Heart right ventricle (tissue), 16 donors: Measurements from ENCODE around the gene PIK3C2G. TPM values are rescaled to one million over a fixed set of nuclear protein-coding genes. Genes with fewer than 3 reads are reported as not detected.

Experiments
- ATAC-seq, 8 donors: fragments of 200-7000 bp; cut with Tn5 transposase; one replicate each; pipeline ENCODE4 v1.9.1; 2020; ENCODE audit warnings: mild to moderate bottlenecking in 8 of 8, moderate library complexity in 8 of 8, moderate number of reproducible peaks in 1 of 8
- DNase-seq, 2 donors: peaks; one replicate each; pipeline ENCODE4 v3.0.0-alpha.2; 2020
- H3K27ac ChIP-seq, 10 donors: fragments of 200-600 bp; sonication (generic) in 2 of 10; one replicate each; pipeline versions ENCODE4 v1.5.0 to v1.8.0; 2020 to 2022; ENCODE audit warnings: mild to moderate bottlenecking in 3 of 10
- H3K27me3 ChIP-seq, 7 donors: fragments of 200-600 bp; one replicate each; pipeline ENCODE4 v1.8.0; 2021 to 2022; ENCODE audit warnings: mild to moderate bottlenecking in 2 of 7
- H3K36me3 ChIP-seq, 9 donors: fragments of 200-600 bp; sonication (generic) in 1 of 9; one replicate each; pipeline versions ENCODE4 v1.5.0 to v1.8.0; 2020 to 2022; ENCODE audit warnings: mild to moderate bottlenecking in 2 of 9
- H3K4me1 ChIP-seq, 9 donors: fragments of 200-600 bp; sonication (generic) in 1 of 9; one replicate each; pipeline versions ENCODE4 v1.5.0 to v1.8.0; 2020 to 2022; ENCODE audit warnings: mild to moderate bottlenecking in 4 of 9
- H3K4me3 ChIP-seq, 10 donors: fragments of 200-600 bp; sonication (generic) in 2 of 10; one replicate each; pipeline versions ENCODE4 v1.5.0 to v1.8.0; 2020 to 2022; ENCODE audit warnings: mild to moderate bottlenecking in 7 of 10, moderate library complexity in 2 of 10
- H3K9me3 ChIP-seq, 11 donors: fragments of 200-600 bp in 10 of 11; sonication (generic) in 2 of 11; one replicate each; pipeline versions ENCODE4 v1.5.0 to v1.8.0; 2013 to 2022; ENCODE audit warnings: mild to moderate bottlenecking in 2 of 11, control low read depth in 1 of 11, moderate library complexity in 1 of 11
- CTCF ChIP-seq, 9 donors: fragments of 200-600 bp; sonication (generic) in 2 of 9; IDR thresholded peaks; one replicate each; pipeline versions ENCODE4 v1.5.0 to v1.8.0; 2021 to 2022; ENCODE audit warnings: antibody characterized with exemption in 9 of 9, mild to moderate bottlenecking in 5 of 9, moderate library complexity in 1 of 9
- WGBS, 2 donors: extraction: QIAGEN DNeasy Blood & Tissue Kit; methylation state at CpG; one replicate each; pipeline ENCODE4 v1.1.7; 2013; ENCODE audit warnings: inconsistent platforms in 1 of 2; 5-methylcytosine and 5-hydroxymethylcytosine counted together
- intact Hi-C, 10 donors: fragments of 100-400 bp; cut with DNase I; formaldehyde crosslinking; loops; one replicate each; pipeline versions ENCODE4 v1.11.1 to v1.14.2; 2022
- polyA plus RNA-seq, 2 donors: library from polyadenylated mRNA; stranded (reverse); fragments of 200-250 nt; gene quantifications; one replicate each; pipeline ENCODE4 v1.2.3, GENCODE V29; 2013
- total RNA-seq, 10 donors: library from RNA; stranded (reverse); fragmentation: NEBNext Ultra II Directional in 3 of 10; extraction: Animal tissue kit (Norgen Biotek cat#: 25700) in 3 of 10; gene quantifications; one replicate each; pipeline versions ENCODE4 v1.2.1 to v1.2.4, GENCODE V29; 2021 to 2023
- donor health status: Arrhythmogenic right ventricular cardiomyopathy.
- donor health status: ischemic (EF 13 %, LVEDD 7.1; RV severe dilation, severe dysfunction).
- donor health status: healthy with polysubstance abuse.
- donor health status: DM: no; HTN: yes; CAD: no.
- donor health status: DM: no; HTN: no; CAD: no.
- donor health status: ischemic (EF 25% LVEDD 6.9; RV normal size, moderate dysfunction).
- donor health status: ischemic (EF 25% LVEDD 5.7; RV mildly dilated, moderate dysfunction).
- donor health status: healthy.
- donor health status: DM: yes; HTN: yes; CAD: no.
- donor health status: Ischemic cardiomyopathy.
- donor health status: ischemic (EF 35%, LVEDD 5.7; RV mildly dilated, moderate dysfunction).
- donor health status: nonischemic (EF 11% LVEDD 7.7; RV severe dilation, severe dysfunction).
- donor health status: DM: yes; HTN: yes; CAD: no.
- donor health status: PGD.
- donor health status: ischemic (EF 29% LVEDD 5.4; RV normal size, mild dysfunction).
- donor health status: nonischemic (EF 23%, LVEDD 6.1; RV moderate dilation, normal function).

The PIK3C2G gene
- total and polyA plus RNA-seq, 12 donors, result not detected

DNA sequence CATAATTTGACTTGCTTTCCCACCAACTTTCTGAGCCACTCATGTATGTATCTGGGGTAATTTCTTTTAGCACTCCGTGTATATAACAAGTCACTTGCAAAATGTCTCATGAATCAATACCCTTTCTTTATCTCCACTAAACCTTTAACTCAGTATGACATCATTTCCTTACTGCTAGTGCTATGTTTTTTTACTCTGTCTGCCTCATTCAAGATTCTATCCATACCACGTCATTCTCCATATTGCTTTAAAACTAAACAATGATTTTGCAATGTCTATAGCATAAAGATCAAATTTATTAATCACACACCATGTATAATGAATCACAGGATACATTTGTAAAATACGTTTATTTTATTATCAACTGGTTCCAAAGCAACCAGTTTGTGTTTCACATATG is 178.2 kb downstream of the PIK3C2G start:
- DNase-seq (no peak), ATAC-seq (no peak)
- no peaks in the 10 kb centered on the region for H3K36me3 ChIP-seq
- no peak overlapping the region for H3K4me3 ChIP-seq
- intact Hi-C loops, result loop anchor here in 3 of 10 donors (10.0 kb wide), 3 partner anchors 685 to 845 kb away; partner anchors contain the start of gene PLEKHA5 (in 1 of the 3)
- no peaks in the 10 kb centered on the region for H3K27me3 ChIP-seq
- H3K4me1 ChIP-seq, result no peaks in the 10 kb centered on the region
- no peak for TF ChIP-seq CTCF (IDR thresholded peaks at IDR 0.05)
- 69 to 77% methylated on average over 3 of the region's 3 CpGs for WGBS, 2 donors
- no peaks in the 10 kb centered on the region for H3K9me3 ChIP-seq
- no peak overlapping the region for H3K27ac ChIP-seq

GRCh38 chr12:18443768-18444437 is 182.6 kb downstream of the PIK3C2G start:
- no peaks in the 10 kb centered on the region for H3K4me1 ChIP-seq
- no peak for TF ChIP-seq CTCF (IDR thresholded peaks at IDR 0.05)
- H3K4me3 ChIP-seq, result no peak overlapping the region
- H3K9me3 ChIP-seq, result peaks cover 0 to under 1% (median 0%) of the 10 kb centered on the region in 11 donors
- no peak overlapping the region for H3K27ac ChIP-seq
- ATAC-seq (no peak), DNase-seq (no peak)
- 78 to 81% methylated on average over 5 of the region's 5 CpGs for whole genome bisulfite sequencing, 2 donors
- no peaks in the 10 kb centered on the region for H3K36me3 ChIP-seq
- intact Hi-C loops, result no loop called here
- H3K27me3 ChIP-seq, result no peaks in the 10 kb centered on the region

DNA sequence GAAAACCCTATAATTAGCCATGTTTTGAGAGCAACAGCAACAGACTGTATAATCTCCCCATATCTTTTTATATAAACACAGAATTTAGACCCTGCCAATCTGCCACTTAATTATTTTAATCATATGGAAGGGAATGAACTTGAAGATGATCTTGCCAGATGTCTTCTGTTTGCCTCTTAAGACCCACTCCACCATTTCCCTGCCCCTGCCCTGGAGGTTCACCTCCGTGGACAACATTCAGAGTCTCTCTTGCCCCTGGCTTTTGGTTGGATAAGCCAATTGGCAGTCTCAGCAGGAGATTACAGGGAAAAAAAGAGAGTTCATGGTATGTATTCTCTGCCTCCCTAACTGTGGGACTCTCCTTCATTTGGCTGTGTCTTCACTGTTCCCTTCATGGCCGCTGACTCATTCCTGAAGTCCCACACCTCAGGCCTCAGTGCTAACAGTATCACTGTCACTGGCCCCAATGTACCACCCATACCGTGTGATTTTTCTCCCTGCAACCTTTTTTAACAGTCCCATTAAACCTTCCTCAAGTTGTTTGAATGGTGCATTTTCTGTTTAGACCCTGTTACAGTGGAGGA is 184.8 kb downstream of the PIK3C2G start:
- DNase-seq (no peak), ATAC-seq (no peak)
- Histone ChIP-seq H3K27ac (no peak overlapping the region), H3K36me3 (no peaks in the 10 kb centered on the region), H3K9me3 (peaks cover 0 to 18% (median 0%) of the 10 kb centered on the region in 11 donors), H3K27me3 (no peaks in the 10 kb centered on the region), H3K4me1 (no peaks in the 10 kb centered on the region), H3K4me3 (no peak overlapping the region)
- 62 to 64% methylated on average over 3 of the region's 3 CpGs for WGBS, 2 donors
- TF ChIP-seq CTCF (IDR thresholded peaks at IDR 0.05), result no peak
- intact Hi-C loops, result no loop called here

DNA sequence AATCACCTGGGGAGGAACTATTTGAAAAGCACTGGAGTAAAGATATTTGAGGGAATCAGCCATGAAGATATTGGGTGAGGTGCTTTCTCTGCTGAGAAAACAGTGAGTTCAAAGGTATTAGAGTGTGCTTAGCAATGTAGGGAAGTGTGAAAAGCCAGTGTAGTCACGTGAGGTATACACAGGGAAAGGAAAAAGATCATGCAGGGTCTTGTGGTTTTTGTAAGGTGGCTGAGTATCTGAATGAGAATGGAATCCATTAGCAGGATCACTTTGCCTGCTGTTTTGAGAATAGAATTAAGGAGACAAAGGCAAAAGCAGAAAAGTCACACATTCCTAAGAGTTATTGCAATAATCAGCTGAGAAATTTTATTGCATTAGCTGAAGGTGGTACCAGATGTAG is 193.0 kb downstream of the PIK3C2G start:
- Histone ChIP-seq H3K36me3 (no peaks in the 10 kb centered on the region), H3K4me1 (no peaks in the 10 kb centered on the region), H3K27ac (no peak overlapping the region), H3K4me3 (no peak overlapping the region), H3K9me3 (peaks cover 0 to 18% (median 0%) of the 10 kb centered on the region in 11 donors), H3K27me3 (no peaks in the 10 kb centered on the region)
- DNase-seq (no peak), ATAC-seq (no peak)
- WGBS, 2 donors, result 54 to 61% methylated on average over 1 of the region's 1 CpG
- no peak for TF ChIP-seq CTCF (IDR thresholded peaks at IDR 0.05)
- intact Hi-C loops, result loop anchor here in 1 of 10 donors (2.0 kb wide), 1 partner anchor 70 kb away; no protein-coding TSS in a partner anchor
